ENCODE data around the gene WTAP.

WTAP gene

GRCh38 chr6:159726918-159727716, at the start of gene WTAP:
WTAP (plus strand) TSS chr6:159727506; CDS start chr6:159736266, 8,760 bp downstream.
- TF ChIP-seq TEAD4 (IDR thresholded peaks at IDR 0.05) (peak; percentile 33), EP300 (IDR thresholded peaks at IDR 0.05; ENCODE audit: borderline replicate concordance) (peak; percentile 21; the same call in 1 of the 2 replicates), RAD21 (IDR thresholded peaks at IDR 0.05; ENCODE audit: low read depth) (no peak), MAX (IDR thresholded peaks at IDR 0.05) (peak; percentile 98), CEBPB (IDR thresholded peaks at IDR 0.05) (no peak), EGR1 (IDR thresholded peaks at IDR 0.05) (0 out of 2 replicates have a peak, but pooled peaks have one; percentile 14), NFIC (IDR thresholded peaks at IDR 0.05) (peak; percentile 27), TAF1 (IDR thresholded peaks at IDR 0.05; ENCODE audit: low read depth) (peak; percentile 98), YY1 (IDR thresholded peaks at IDR 0.05; ENCODE audit: low read depth) (peak; percentile 85), REST (IDR thresholded peaks at IDR 0.05; ENCODE audit: low read depth) (no peak), FOXM1 (IDR thresholded peaks at IDR 0.05; ENCODE audit: borderline replicate concordance, low read depth) (no peak), CREB1 (IDR thresholded peaks at IDR 0.05; ENCODE audit: low read depth) (peak; percentile 73), TCF12 (IDR thresholded peaks at IDR 0.05; ENCODE audit: low read depth) (peak; percentile 80; the same call in 1 of the 2 replicates), USF1 (IDR thresholded peaks at IDR 0.05) (peak; percentile 78), ZBTB7A (IDR thresholded peaks at IDR 0.05; ENCODE audit: low read depth) (no peak)

- no peak for TF ChIP-seq CREB1 (IDR thresholded peaks at IDR 0.05; ENCODE audit: low read depth)
- no peak for TF ChIP-seq MAX (IDR thresholded peaks at IDR 0.05)
- TF ChIP-seq NFIC (IDR thresholded peaks at IDR 0.05): no peak
- no peak for TF ChIP-seq EGR1 (IDR thresholded peaks at IDR 0.05)
- no peak for TF ChIP-seq REST (IDR thresholded peaks at IDR 0.05; ENCODE audit: low read depth)
- no peak for TF ChIP-seq TAF1 (IDR thresholded peaks at IDR 0.05; ENCODE audit: low read depth)
- TF ChIP-seq TEAD4 (IDR thresholded peaks at IDR 0.05): no peak
- TF ChIP-seq YY1 (IDR thresholded peaks at IDR 0.05; ENCODE audit: low read depth): no peak
- TF ChIP-seq RAD21 (IDR thresholded peaks at IDR 0.05; ENCODE audit: low read depth): no peak
- TF ChIP-seq USF1 (IDR thresholded peaks at IDR 0.05): no peak
- TF ChIP-seq EP300 (IDR thresholded peaks at IDR 0.05; ENCODE audit: borderline replicate concordance): no peak
- TF ChIP-seq FOXM1 (IDR thresholded peaks at IDR 0.05; ENCODE audit: borderline replicate concordance, low read depth): no peak
- no peak for TF ChIP-seq CEBPB (IDR thresholded peaks at IDR 0.05)
- no peak for TF ChIP-seq ZBTB7A (IDR thresholded peaks at IDR 0.05; ENCODE audit: low read depth)
- TF ChIP-seq TCF12 (IDR thresholded peaks at IDR 0.05; ENCODE audit: low read depth): no peak
Measured at GRCh38 chr6:159677506-159678165, 49.7 kb upstream of the WTAP start.

GRCh38 chr6:159678574-159678973, 48.7 kb upstream of the WTAP start:
- no peak for TF ChIP-seq TEAD4 (IDR thresholded peaks at IDR 0.05)
- no peak for TF ChIP-seq REST (IDR thresholded peaks at IDR 0.05; ENCODE audit: low read depth)
- no peak for TF ChIP-seq EP300 (IDR thresholded peaks at IDR 0.05; ENCODE audit: borderline replicate concordance)
- TF ChIP-seq TCF12 (IDR thresholded peaks at IDR 0.05; ENCODE audit: low read depth): no peak
- TF ChIP-seq EGR1 (IDR thresholded peaks at IDR 0.05): no peak
- no peak for TF ChIP-seq MAX (IDR thresholded peaks at IDR 0.05)
- TF ChIP-seq FOXM1 (IDR thresholded peaks at IDR 0.05; ENCODE audit: borderline replicate concordance, low read depth): no peak
- no peak for TF ChIP-seq CEBPB (IDR thresholded peaks at IDR 0.05)
- TF ChIP-seq CREB1 (IDR thresholded peaks at IDR 0.05; ENCODE audit: low read depth): no peak
- TF ChIP-seq USF1 (IDR thresholded peaks at IDR 0.05): no peak
- TF ChIP-seq ZBTB7A (IDR thresholded peaks at IDR 0.05; ENCODE audit: low read depth): no peak
- no peak for TF ChIP-seq TAF1 (IDR thresholded peaks at IDR 0.05; ENCODE audit: low read depth)
- TF ChIP-seq YY1 (IDR thresholded peaks at IDR 0.05; ENCODE audit: low read depth): no peak
- no peak for TF ChIP-seq RAD21 (IDR thresholded peaks at IDR 0.05; ENCODE audit: low read depth)
- TF ChIP-seq NFIC (IDR thresholded peaks at IDR 0.05): no peak
